MM.1S (cell line): Measurements from ENCODE around the gene ZNF618.

Experiments
- DNase-seq: peaks from one replicate; pipeline ENCODE4 v3.0.0-alpha.2; 2015
- H2AFZ ChIP-seq: fragments of 300-600 bp; sonication (generic); 2 replicates; pipeline ENCODE4 v1.6.0; 2016; ENCODE audit warnings: antibody characterized with exemption, low read length
- H3F3A ChIP-seq: fragments of 300-600 bp; sonication (generic); 2 replicates; pipeline ENCODE4 v1.6.1; 2016; ENCODE audit warnings: mild to moderate bottlenecking, antibody characterized with exemption, low read length, moderate library complexity, mixed read lengths; ENCODE audit not compliant: insufficient read depth
- H3K27ac ChIP-seq: fragments of 300-600 bp; sonication (generic); 2 replicates; pipeline ENCODE4 v1.5.1; 2016; ENCODE audit warnings: mild to moderate bottlenecking, low read length
- H3K27me3 ChIP-seq: fragments of 300-600 bp; sonication (generic); replicated peaks from 2 replicates; pipeline ENCODE4 v1.6.0; 2016; ENCODE audit warnings: low read length; ENCODE audit not compliant: insufficient read depth
- H3K36me3 ChIP-seq: fragments of 300-600 bp; sonication (generic); replicated peaks from 2 replicates; pipeline ENCODE4 v1.6.1; 2016; ENCODE audit warnings: mild to moderate bottlenecking, low read length, mixed read lengths; ENCODE audit not compliant: insufficient read depth
- H3K4me1 ChIP-seq: fragments of 300-600 bp; sonication (generic); 2 replicates; pipeline ENCODE4 v1.6.1; 2016; ENCODE audit warnings: low read length, mixed read lengths
- H3K4me2 ChIP-seq: fragments of 300-600 bp; sonication (generic); 2 replicates; pipeline ENCODE4 v1.6.0; 2016; ENCODE audit warnings: low read depth, low read length
- H3K4me3 ChIP-seq: fragments of 300-600 bp; sonication (generic); 2 replicates; pipeline ENCODE4 v1.5.1; 2016; ENCODE audit warnings: low read length, mixed read lengths
- H3K79me2 ChIP-seq: fragments of 300-600 bp; sonication (generic); 2 replicates; pipeline ENCODE4 v1.6.1; 2016; ENCODE audit warnings: mixed run types, low read length, mixed read lengths
- H3K9ac ChIP-seq: fragments of 300-600 bp; sonication (generic); 2 replicates; pipeline ENCODE4 v1.6.1; 2016; ENCODE audit warnings: low read length, mixed read lengths
- H3K9me2 ChIP-seq: fragments of 300-600 bp; sonication (generic); replicated peaks from 2 replicates; pipeline ENCODE4 v1.6.1; 2016; ENCODE audit warnings: mild to moderate bottlenecking, low read length, mixed read lengths; ENCODE audit not compliant: insufficient read depth
- H3K9me3 ChIP-seq: fragments of 300-600 bp; sonication (generic); replicated peaks from 2 replicates; pipeline ENCODE4 v1.6.1; 2016; ENCODE audit warnings: mild to moderate bottlenecking, low read length, mixed read lengths; ENCODE audit not compliant: insufficient read depth
- H4K20me1 ChIP-seq: fragments of 300-600 bp; sonication (generic); 2 replicates; pipeline ENCODE4 v1.6.1; 2016; ENCODE audit warnings: mild to moderate bottlenecking, low read length, moderate library complexity, mixed read lengths; ENCODE audit not compliant: insufficient read depth
- CTCF ChIP-seq: fragments of 300-600 bp; sonication (generic); IDR thresholded peaks from 2 replicates; pipeline ENCODE4 v1.5.1; 2016; ENCODE audit warnings: antibody characterized with exemption, low read length, mixed read lengths
- EZH2 ChIP-seq: fragments of 300-600 bp; sonication (generic); optimal IDR thresholded peaks from 2 replicates; pipeline ENCODE3; 2017; ENCODE audit warnings: low read depth, mild to moderate bottlenecking, antibody characterized with exemption, low read length, mixed read lengths
- EZH2phosphoT487 ChIP-seq: fragments of 300-600 bp; sonication (generic); IDR thresholded peaks from 2 replicates; pipeline ENCODE4 v1.6.1; 2018; ENCODE audit warnings: antibody characterized with exemption, low read length

Gene ZNF618

GRCh38 chr9:114027159-114027862 lies 151.2 kb downstream of the ZNF618 start:
- H3K9me2 ChIP-seq, result no peaks in the 10 kb centered on the region
- H3K36me3 ChIP-seq, result no peaks in the 10 kb centered on the region

GRCh38 chr9:114027863-114028465 lies 151.9 kb downstream of the ZNF618 start:
- Histone ChIP-seq H3K9me3 (no peaks in the 10 kb centered on the region), H3K27me3 (no peaks in the 10 kb centered on the region), H3K9ac (no peak overlapping the region), H3K4me1 (no peaks in the 10 kb centered on the region), H3K36me3 (no peaks in the 10 kb centered on the region), H3K4me2 (no peak overlapping the region), H2AFZ (no peak overlapping the region), H3K4me3 (no peak overlapping the region), H3K27ac (no peak overlapping the region), H3K9me2 (no peaks in the 10 kb centered on the region), H3K79me2 (no peaks in the 10 kb centered on the region), H4K20me1 (no peaks in the 10 kb centered on the region), H3F3A (no peaks in the 10 kb centered on the region)
- no peak for TF ChIP-seq EZH2phosphoT487
- TF ChIP-seq CTCF, result no peak
- TF ChIP-seq EZH2, result no peak
- no peak for DNase-seq

More at GRCh38 chr9:114027159-114027862, 151.2 kb downstream of the ZNF618 start:
- DNase-seq, result no peak
- Histone ChIP-seq H3K9ac (no peak overlapping the region), H4K20me1 (no peaks in the 10 kb centered on the region), H3F3A (no peaks in the 10 kb centered on the region), H3K27me3 (no peaks in the 10 kb centered on the region), H3K79me2 (no peaks in the 10 kb centered on the region), H3K4me3 (no peak overlapping the region), H2AFZ (no peak overlapping the region), H3K9me3 (no peaks in the 10 kb centered on the region), H3K4me2 (no peak overlapping the region), H3K27ac (no peak overlapping the region), H3K4me1 (no peaks in the 10 kb centered on the region)
- TF ChIP-seq EZH2phosphoT487 (no peak), CTCF (no peak), EZH2 (no peak)

- H3K36me3 ChIP-seq, result no peaks in the 10 kb centered on the region
- no peak overlapping the region for H3K4me3 ChIP-seq
- no peaks in the 10 kb centered on the region for H3K9me3 ChIP-seq
- H3K4me2 ChIP-seq, result no peak overlapping the region
- DNase-seq, result no peak
- TF ChIP-seq EZH2phosphoT487, result no peak
- TF ChIP-seq CTCF, result no peak
- TF ChIP-seq EZH2, result no peak
- no peaks in the 10 kb centered on the region for H3F3A ChIP-seq
- no peaks in the 10 kb centered on the region for H3K4me1 ChIP-seq
- no peaks in the 10 kb centered on the region for H4K20me1 ChIP-seq
- no peak overlapping the region for H3K27ac ChIP-seq
- no peak overlapping the region for H2AFZ ChIP-seq
- H3K27me3 ChIP-seq, result no peaks in the 10 kb centered on the region
- H3K9me2 ChIP-seq, result no peaks in the 10 kb centered on the region
- H3K79me2 ChIP-seq, result no peaks in the 10 kb centered on the region
- no peak overlapping the region for H3K9ac ChIP-seq
These were observed 152.5 kb downstream of the ZNF618 start for GRCh38 chr9:114028646-114029045.
